ENCODE results near the gene BLACAT1.

The BLACAT1 gene

GRCh38 chr1:205474571-205474970 is 18.7 kb upstream of the BLACAT1 start:
- no peak overlapping the region for H3K4me3 ChIP-seq (ENCODE audit: low read length in 2 of 2)
- peaks cover 7 to 8% of the 10 kb centered on the region in 2 donors for H3K4me1 ChIP-seq (ENCODE audit: control insufficient read depth in 2 of 2, insufficient read depth in 2 of 2, low read length in 2 of 2)
- no peak overlapping the region for H3K27ac ChIP-seq (ENCODE audit: low read depth in 2 of 2, low read length in 2 of 2)
- H3K36me3 ChIP-seq (ENCODE audit: control insufficient read depth in 2 of 2, insufficient read depth in 2 of 2, low read length in 2 of 2), result no peaks in the 10 kb centered on the region
- peaks cover 0 to under 1% of the 10 kb centered on the region in 2 donors for H3K27me3 ChIP-seq (ENCODE audit: control insufficient read depth in 2 of 2, insufficient read depth in 2 of 2, low read length in 2 of 2)
- H3K9ac ChIP-seq (ENCODE audit: low read depth in 1 of 2, low read length in 2 of 2), result no peak overlapping the region
- peaks cover 0 to 3% of the 10 kb centered on the region in 2 donors for H3K9me3 ChIP-seq (ENCODE audit: control insufficient read depth in 2 of 2, low read length in 2 of 2)

GRCh38 chr1:205473966-205474365 is 18.1 kb upstream of the BLACAT1 start:
- H3K9ac ChIP-seq (ENCODE audit: low read depth in 1 of 2, low read length in 2 of 2), result no peak overlapping the region
- H3K27ac ChIP-seq (ENCODE audit: low read depth in 2 of 2, low read length in 2 of 2), result no peak overlapping the region
- peaks cover 0 to 3% of the 10 kb centered on the region in 2 donors for H3K9me3 ChIP-seq (ENCODE audit: control insufficient read depth in 2 of 2, low read length in 2 of 2)
- H3K4me1 ChIP-seq (ENCODE audit: control insufficient read depth in 2 of 2, insufficient read depth in 2 of 2, low read length in 2 of 2), result peaks cover 7 to 8% of the 10 kb centered on the region in 2 donors
- no peaks in the 10 kb centered on the region for H3K27me3 ChIP-seq (ENCODE audit: control insufficient read depth in 2 of 2, insufficient read depth in 2 of 2, low read length in 2 of 2)
- H3K4me3 ChIP-seq (ENCODE audit: low read length in 2 of 2), result no peak overlapping the region
- H3K36me3 ChIP-seq (ENCODE audit: control insufficient read depth in 2 of 2, insufficient read depth in 2 of 2, low read length in 2 of 2), result no peaks in the 10 kb centered on the region

DNA sequence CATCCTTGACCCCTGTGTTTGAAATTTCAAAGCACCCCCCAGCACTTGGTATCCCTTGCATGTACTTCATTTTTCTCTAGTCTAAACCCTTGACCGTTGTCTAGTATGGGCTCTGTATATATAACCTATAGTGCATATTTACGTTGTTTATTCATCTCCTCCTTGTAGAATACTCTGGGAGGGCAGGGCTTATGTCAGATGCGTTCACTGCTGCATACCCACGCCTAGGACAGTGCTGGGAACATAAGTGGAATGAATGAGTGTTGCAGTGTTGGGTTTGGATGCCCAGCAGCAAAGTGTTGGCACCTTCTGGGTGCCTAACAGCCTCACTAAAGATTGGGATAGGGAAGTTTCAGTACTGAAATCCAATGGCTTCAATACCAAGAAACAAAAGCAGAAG is 17.6 kb upstream of the BLACAT1 start:
- H3K27me3 ChIP-seq (ENCODE audit: control insufficient read depth in 2 of 2, insufficient read depth in 2 of 2, low read length in 2 of 2), result no peaks in the 10 kb centered on the region
- H3K4me1 ChIP-seq (ENCODE audit: control insufficient read depth in 2 of 2, insufficient read depth in 2 of 2, low read length in 2 of 2), result peaks cover 7 to 8% of the 10 kb centered on the region in 2 donors
- H3K27ac ChIP-seq (ENCODE audit: low read depth in 2 of 2, low read length in 2 of 2), result no peak overlapping the region
- H3K4me3 ChIP-seq (ENCODE audit: low read length in 2 of 2), result no peak overlapping the region
- H3K9me3 ChIP-seq (ENCODE audit: control insufficient read depth in 2 of 2, low read length in 2 of 2), result peaks cover 0 to 3% of the 10 kb centered on the region in 2 donors
- H3K9ac ChIP-seq (ENCODE audit: low read depth in 1 of 2, low read length in 2 of 2), result no peak overlapping the region
- no peaks in the 10 kb centered on the region for H3K36me3 ChIP-seq (ENCODE audit: control insufficient read depth in 2 of 2, insufficient read depth in 2 of 2, low read length in 2 of 2)

DNA sequence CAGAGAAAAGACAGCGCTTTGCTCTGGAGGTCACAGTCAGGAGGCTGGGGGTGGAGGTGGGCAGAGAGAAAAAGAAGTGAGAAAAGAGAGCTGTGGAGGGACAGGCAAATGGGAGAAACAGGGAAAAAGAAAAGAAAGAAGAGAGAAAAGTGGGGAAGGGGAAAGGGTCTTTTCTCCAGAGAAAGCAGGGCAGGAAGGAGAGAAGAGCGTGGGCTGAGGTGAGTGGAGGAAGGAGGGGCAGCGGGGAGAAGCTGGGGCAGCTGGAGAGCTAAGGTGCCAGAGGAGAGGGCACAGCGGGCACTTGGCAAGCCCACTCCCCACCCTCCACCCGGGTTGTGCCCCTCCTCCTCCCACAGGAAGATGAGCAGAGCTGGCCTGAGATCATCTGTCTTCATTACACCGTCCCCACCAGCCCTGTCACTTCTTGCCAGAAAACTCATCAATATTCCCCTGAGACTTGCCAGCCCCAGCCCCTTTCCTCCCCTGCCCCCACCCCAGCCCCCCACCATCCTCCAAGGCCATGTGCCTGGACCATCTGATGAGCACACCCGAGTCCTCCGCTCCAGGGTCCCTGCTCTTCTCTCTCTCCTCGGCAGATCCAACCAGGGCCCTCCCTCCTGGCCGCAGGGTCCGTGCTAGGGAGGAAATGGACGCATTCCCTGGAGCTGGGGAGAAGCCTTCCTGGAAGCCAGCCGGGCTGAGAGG is 17.0 kb upstream of the BLACAT1 start:
- no peak overlapping the region for H3K4me3 ChIP-seq (ENCODE audit: low read length in 2 of 2)
- no peak overlapping the region for H3K27ac ChIP-seq (ENCODE audit: low read depth in 2 of 2, low read length in 2 of 2)
- peaks cover 0 to 3% of the 10 kb centered on the region in 2 donors for H3K9me3 ChIP-seq (ENCODE audit: control insufficient read depth in 2 of 2, low read length in 2 of 2)
- no peak overlapping the region for H3K9ac ChIP-seq (ENCODE audit: low read depth in 1 of 2, low read length in 2 of 2)
- no peaks in the 10 kb centered on the region for H3K27me3 ChIP-seq (ENCODE audit: control insufficient read depth in 2 of 2, insufficient read depth in 2 of 2, low read length in 2 of 2)
- H3K36me3 ChIP-seq (ENCODE audit: control insufficient read depth in 2 of 2, insufficient read depth in 2 of 2, low read length in 2 of 2), result no peaks in the 10 kb centered on the region
- H3K4me1 ChIP-seq (ENCODE audit: control insufficient read depth in 2 of 2, insufficient read depth in 2 of 2, low read length in 2 of 2), result peaks cover 5 to 7% of the 10 kb centered on the region in 2 donors

- H3K9ac ChIP-seq (ENCODE audit: low read depth in 1 of 2, low read length in 2 of 2), result no peak overlapping the region
- H3K9me3 ChIP-seq (ENCODE audit: control insufficient read depth in 2 of 2, low read length in 2 of 2), result peaks cover 0 to 3% of the 10 kb centered on the region in 2 donors
- no peak overlapping the region for H3K27ac ChIP-seq (ENCODE audit: low read depth in 2 of 2, low read length in 2 of 2)
- no peaks in the 10 kb centered on the region for H3K27me3 ChIP-seq (ENCODE audit: control insufficient read depth in 2 of 2, insufficient read depth in 2 of 2, low read length in 2 of 2)
- H3K4me3 ChIP-seq (ENCODE audit: low read length in 2 of 2), result no peak overlapping the region
- peaks cover 0 to 2% of the 10 kb centered on the region in 2 donors for H3K4me1 ChIP-seq (ENCODE audit: control insufficient read depth in 2 of 2, insufficient read depth in 2 of 2, low read length in 2 of 2)
- H3K36me3 ChIP-seq (ENCODE audit: control insufficient read depth in 2 of 2, insufficient read depth in 2 of 2, low read length in 2 of 2), result no peaks in the 10 kb centered on the region
Measured at GRCh38 chr1:205470131-205470530, 14.3 kb upstream of the BLACAT1 start.

DNA sequence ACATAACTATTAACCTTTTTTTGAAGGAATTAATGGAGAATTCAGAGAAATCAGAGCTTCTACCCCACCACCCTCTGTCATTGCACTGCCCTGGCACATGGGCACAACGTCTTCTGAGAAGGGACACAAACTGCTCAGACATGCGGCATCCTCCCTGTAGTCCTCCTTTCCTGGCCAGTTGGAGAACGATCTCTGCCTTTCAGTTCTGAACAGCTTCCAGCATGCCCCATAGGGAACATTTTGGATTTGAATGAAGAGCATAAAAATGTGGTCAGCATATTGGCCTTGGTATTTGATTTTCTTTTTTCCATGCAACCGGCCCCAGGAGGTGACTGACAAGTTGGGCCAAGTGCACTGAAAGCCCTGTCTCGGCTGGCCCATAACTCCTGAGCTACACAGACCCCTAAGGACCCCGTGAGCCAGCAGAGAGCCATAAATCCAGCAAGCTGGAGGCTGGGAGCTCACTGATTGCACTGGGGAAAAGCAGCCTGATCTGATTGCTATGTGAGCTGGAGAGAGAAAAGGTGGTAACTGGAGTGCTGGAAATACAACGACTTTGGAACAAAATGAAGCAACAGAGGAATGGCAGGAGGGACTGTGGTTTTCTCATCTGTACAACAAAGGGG is 10.9 kb upstream of the BLACAT1 start:
- Histone ChIP-seq H3K36me3 (ENCODE audit: control insufficient read depth in 2 of 2, insufficient read depth in 2 of 2, low read length in 2 of 2) (no peaks in the 10 kb centered on the region), H3K4me3 (ENCODE audit: low read length in 2 of 2) (no peak overlapping the region), H3K27me3 (ENCODE audit: control insufficient read depth in 2 of 2, insufficient read depth in 2 of 2, low read length in 2 of 2) (peaks cover 0 to 2% of the 10 kb centered on the region in 2 donors), H3K9me3 (ENCODE audit: control insufficient read depth in 2 of 2, low read length in 2 of 2) (no peaks in the 10 kb centered on the region), H3K9ac (ENCODE audit: low read depth in 1 of 2, low read length in 2 of 2) (no peak overlapping the region), H3K4me1 (ENCODE audit: control insufficient read depth in 2 of 2, insufficient read depth in 2 of 2, low read length in 2 of 2) (peaks cover 0 to 2% of the 10 kb centered on the region in 2 donors), H3K27ac (ENCODE audit: low read depth in 2 of 2, low read length in 2 of 2) (no peak overlapping the region)

DNA sequence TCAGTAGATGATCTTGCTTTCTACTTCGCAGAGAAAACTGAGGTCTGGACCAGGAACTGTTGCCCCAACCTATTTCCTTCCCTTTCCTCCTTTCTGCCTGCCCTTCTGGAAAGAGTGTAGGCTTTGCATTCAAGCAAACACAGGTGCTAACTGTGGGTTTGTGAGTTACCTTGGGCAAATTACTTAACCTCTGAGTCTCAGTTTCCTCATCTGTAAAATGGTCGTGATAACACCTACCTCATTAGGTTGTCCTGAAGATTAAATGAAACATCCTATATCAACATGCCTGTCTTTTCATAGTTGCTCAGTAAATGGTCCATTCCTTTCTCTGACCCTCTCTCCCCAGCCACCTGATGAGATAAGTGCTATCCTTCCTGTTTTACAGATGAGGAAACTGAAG is 9.5 kb upstream of the BLACAT1 start:
- Histone ChIP-seq H3K27me3 (ENCODE audit: control insufficient read depth in 2 of 2, insufficient read depth in 2 of 2, low read length in 2 of 2) (peaks cover 2 to 6% of the 10 kb centered on the region in 2 donors), H3K36me3 (ENCODE audit: control insufficient read depth in 2 of 2, insufficient read depth in 2 of 2, low read length in 2 of 2) (no peaks in the 10 kb centered on the region), H3K4me3 (ENCODE audit: low read length in 2 of 2) (no peak overlapping the region), H3K4me1 (ENCODE audit: control insufficient read depth in 2 of 2, insufficient read depth in 2 of 2, low read length in 2 of 2) (peaks cover 0 to 2% of the 10 kb centered on the region in 2 donors), H3K9me3 (ENCODE audit: control insufficient read depth in 2 of 2, low read length in 2 of 2) (no peaks in the 10 kb centered on the region), H3K9ac (ENCODE audit: low read depth in 1 of 2, low read length in 2 of 2) (no peak overlapping the region), H3K27ac (ENCODE audit: low read depth in 2 of 2, low read length in 2 of 2) (no peak overlapping the region)

DNA sequence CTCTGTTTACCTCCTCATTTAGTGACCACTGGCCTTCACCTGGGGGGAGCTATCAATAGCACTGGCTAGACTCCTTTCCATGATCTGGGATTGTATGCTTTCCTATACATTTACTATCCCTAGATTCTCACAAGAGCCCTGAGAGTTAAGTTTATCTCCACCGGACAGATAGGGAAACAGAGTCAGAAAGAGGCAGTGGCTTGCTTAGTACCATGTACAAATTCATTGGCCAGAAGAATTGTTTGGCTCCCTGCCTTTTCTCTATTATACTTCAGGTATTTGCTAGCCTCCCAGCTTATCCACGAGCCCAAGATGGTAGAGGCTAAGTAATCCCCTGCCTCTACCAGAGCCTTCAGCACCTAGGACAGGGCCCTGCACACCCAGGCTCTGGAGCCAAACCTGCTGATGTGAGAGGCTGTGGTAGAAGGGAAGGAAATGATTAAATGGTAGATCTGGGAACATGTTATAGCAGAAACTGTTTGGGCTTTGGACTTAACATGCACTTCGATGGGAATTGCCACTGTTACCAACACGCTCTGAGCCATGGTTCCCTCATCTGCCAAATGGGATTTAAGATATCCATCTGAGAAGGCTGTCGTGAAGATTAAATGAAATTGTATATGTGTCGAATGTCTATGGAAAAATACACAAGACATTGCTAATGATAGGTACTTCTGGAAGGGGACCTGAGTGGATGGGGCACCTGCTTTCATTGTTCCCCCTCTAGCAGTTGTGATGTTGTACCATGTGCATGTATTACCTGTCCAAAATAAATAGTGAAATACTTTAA is 3.1 kb upstream of the BLACAT1 start:
- H3K27me3 ChIP-seq (ENCODE audit: control insufficient read depth in 2 of 2, insufficient read depth in 2 of 2, low read length in 2 of 2), result peaks cover 49 to 54% of the 10 kb centered on the region in 2 donors

GRCh38 chr1:205456868-205457745 is 1.3 kb upstream of the BLACAT1 start:
- Histone ChIP-seq H3K27me3 (ENCODE audit: control insufficient read depth in 2 of 2, insufficient read depth in 2 of 2, low read length in 2 of 2) (peaks cover 57 to 69% of the 10 kb centered on the region in 2 donors), H3K4me3 (ENCODE audit: low read length in 2 of 2) (peak overlapping the region in 1 of 2 donors; percentile 20), H3K36me3 (ENCODE audit: control insufficient read depth in 2 of 2, insufficient read depth in 2 of 2, low read length in 2 of 2) (no peaks in the 10 kb centered on the region), H3K4me1 (ENCODE audit: control insufficient read depth in 2 of 2, insufficient read depth in 2 of 2, low read length in 2 of 2) (peaks cover 2 to 8% of the 10 kb centered on the region in 2 donors), H3K9ac (ENCODE audit: low read depth in 1 of 2, low read length in 2 of 2) (no peak overlapping the region), H3K9me3 (ENCODE audit: control insufficient read depth in 2 of 2, low read length in 2 of 2) (no peaks in the 10 kb centered on the region), H3K27ac (ENCODE audit: low read depth in 2 of 2, low read length in 2 of 2) (no peak overlapping the region)

More for the DNA sequence above, 3.1 kb upstream of the BLACAT1 start:
- H3K4me3 ChIP-seq (ENCODE audit: low read length in 2 of 2), result no peak overlapping the region
- H3K27ac ChIP-seq (ENCODE audit: low read depth in 2 of 2, low read length in 2 of 2), result no peak overlapping the region
- H3K36me3 ChIP-seq (ENCODE audit: control insufficient read depth in 2 of 2, insufficient read depth in 2 of 2, low read length in 2 of 2), result no peaks in the 10 kb centered on the region
- peaks cover 2 to 8% of the 10 kb centered on the region in 2 donors for H3K4me1 ChIP-seq (ENCODE audit: control insufficient read depth in 2 of 2, insufficient read depth in 2 of 2, low read length in 2 of 2)
- no peaks in the 10 kb centered on the region for H3K9me3 ChIP-seq (ENCODE audit: control insufficient read depth in 2 of 2, low read length in 2 of 2)
- no peak overlapping the region for H3K9ac ChIP-seq (ENCODE audit: low read depth in 1 of 2, low read length in 2 of 2)

Data from mucosa of rectum (tissue), 2 donors.